Measurements from ENCODE around the gene LCN1.
"Not testable (repeated sequence)": the region's sequence is repeated elsewhere in the genome, so short reads cannot be mapped to it uniquely, and the experiment has no call there.

LCN1 gene

GRCh38 chr9:135544981-135545635 lies 23.9 kb downstream of the LCN1 start:
- H3K27me3 ChIP-seq (ENCODE audit: insufficient read depth, poor library complexity, severe bottlenecking) = no peaks in the 10 kb centered on the region
- DNase-seq (ENCODE audit: low read depth in 1 of 2, low spot score in 1 of 2) = no peak
- no peak for TF ChIP-seq SPI1 (IDR thresholded peaks at IDR 0.05; ENCODE audit: borderline replicate concordance, low read depth)
- TF ChIP-seq CTCF (IDR thresholded peaks at IDR 0.05; ENCODE audit: insufficient read depth, low read length) = no peak
- TF ChIP-seq GABPA (IDR thresholded peaks at IDR 0.05; ENCODE audit: low read depth) = no peak
- TF ChIP-seq POLR2AphosphoS5 (IDR thresholded peaks at IDR 0.05; ENCODE audit: low read depth) = no peak
- no peak for TF ChIP-seq REST (IDR thresholded peaks at IDR 0.05; ENCODE audit: insufficient replicate concordance, low read depth)
- H3K4me3 ChIP-seq (replicated peaks; ENCODE audit: insufficient read depth, low read length) = no peak overlapping the region
- H3K27ac ChIP-seq (replicated peaks) = no peak overlapping the region

GRCh38 chr9:135545646-135546176 lies 24.5 kb downstream of the LCN1 start, which contains the start of gene OBP2A:
OBP2A (plus strand) TSS chr9:135546126; CDS start chr9:135546181, 55 bp downstream.
- DNase-seq (ENCODE audit: low read depth in 1 of 2, low spot score in 1 of 2); H3K4me3 ChIP-seq (replicated peaks; ENCODE audit: insufficient read depth, low read length); H3K27ac ChIP-seq (replicated peaks); H3K27me3 ChIP-seq (ENCODE audit: insufficient read depth, poor library complexity, severe bottlenecking): not testable (repeated sequence)

GRCh38 chr9:135546792-135547617 lies 25.8 kb downstream of the LCN1 start:
- H3K27ac ChIP-seq (replicated peaks); DNase-seq (ENCODE audit: low read depth in 1 of 2, low spot score in 1 of 2); H3K4me3 ChIP-seq (replicated peaks; ENCODE audit: insufficient read depth, low read length); H3K27me3 ChIP-seq (ENCODE audit: insufficient read depth, poor library complexity, severe bottlenecking): not testable (repeated sequence)

- Histone ChIP-seq H3K27me3 (ENCODE audit: insufficient read depth, poor library complexity, severe bottlenecking) (peaks cover 2% of the 10 kb centered on the region), H3K4me3 (replicated peaks; ENCODE audit: insufficient read depth, low read length) (no peak overlapping the region), H3K27ac (replicated peaks) (no peak overlapping the region)
- no peak for TF ChIP-seq SPI1 (IDR thresholded peaks at IDR 0.05; ENCODE audit: borderline replicate concordance, low read depth)
- TF ChIP-seq GABPA (IDR thresholded peaks at IDR 0.05; ENCODE audit: low read depth) = no peak
- TF ChIP-seq CTCF (IDR thresholded peaks at IDR 0.05; ENCODE audit: insufficient read depth, low read length) = no peak
- no peak for TF ChIP-seq REST (IDR thresholded peaks at IDR 0.05; ENCODE audit: insufficient replicate concordance, low read depth)
- no peak for TF ChIP-seq POLR2AphosphoS5 (IDR thresholded peaks at IDR 0.05; ENCODE audit: low read depth)
- no peak for DNase-seq (ENCODE audit: low read depth in 1 of 2, low spot score in 1 of 2)
Observed at GRCh38 chr9:135547756-135548736, 26.8 kb downstream of the LCN1 start.

- not testable (repeated sequence) for H3K27me3 ChIP-seq (ENCODE audit: insufficient read depth, poor library complexity, severe bottlenecking); DNase-seq (ENCODE audit: low read depth in 1 of 2, low spot score in 1 of 2); H3K27ac ChIP-seq (replicated peaks); H3K4me3 ChIP-seq (replicated peaks; ENCODE audit: insufficient read depth, low read length)
Observed at GRCh38 chr9:135549478-135550343, 28.5 kb downstream of the LCN1 start.

Measured in HL-60 (cell line).